ENCODE data around the gene RAD50.

- TF ChIP-seq, protein P1, sequence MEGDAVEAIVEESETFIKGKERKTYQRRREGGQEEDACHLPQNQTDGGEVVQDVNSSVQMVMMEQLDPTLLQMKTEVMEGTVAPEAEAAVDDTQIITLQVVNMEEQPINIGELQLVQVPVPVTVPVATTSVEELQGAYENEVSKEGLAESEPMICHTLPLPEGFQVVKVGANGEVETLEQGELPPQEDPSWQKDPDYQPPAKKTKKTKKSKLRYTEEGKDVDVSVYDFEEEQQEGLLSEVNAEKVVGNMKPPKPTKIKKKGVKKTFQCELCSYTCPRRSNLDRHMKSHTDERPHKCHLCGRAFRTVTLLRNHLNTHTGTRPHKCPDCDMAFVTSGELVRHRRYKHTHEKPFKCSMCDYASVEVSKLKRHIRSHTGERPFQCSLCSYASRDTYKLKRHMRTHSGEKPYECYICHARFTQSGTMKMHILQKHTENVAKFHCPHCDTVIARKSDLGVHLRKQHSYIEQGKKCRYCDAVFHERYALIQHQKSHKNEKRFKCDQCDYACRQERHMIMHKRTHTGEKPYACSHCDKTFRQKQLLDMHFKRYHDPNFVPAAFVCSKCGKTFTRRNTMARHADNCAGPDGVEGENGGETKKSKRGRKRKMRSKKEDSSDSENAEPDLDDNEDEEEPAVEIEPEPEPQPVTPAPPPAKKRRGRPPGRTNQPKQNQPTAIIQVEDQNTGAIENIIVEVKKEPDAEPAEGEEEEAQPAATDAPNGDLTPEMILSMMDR (conservative IDR thresholded peaks at IDR 0.05 in 1 of 2, IDR thresholded peaks at IDR 0.05 in 1 of 2; ENCODE audit: low read depth in 1 of 2, low read length in 2 of 2) = no peak
- no peak for TF ChIP-seq EZH2 (IDR thresholded peaks at IDR 0.05; ENCODE audit: low read length, missing control alignments)
Observed at GRCh38 chr5:132628814-132629213, 72.0 kb downstream of the RAD50 start.

Data from fibroblast of lung (primary cell).